Endothelial cell of umbilical vein (primary cell): Measurements from ENCODE around the gene ALKBH5. TPM values are rescaled to one million over a fixed set of nuclear protein-coding genes. Genes with fewer than 3 reads are reported as not detected.

ENCODE experiments used
- BruUV-seq: library from RNA; stranded (reverse); fragments of 400-500 nt; replicated peaks from 2 replicates; lab custom pipeline; 2021; lab: Mats Ljungman, UMichigan
- CTCF ChIA-PET: fragments of 300-600, 350-600 bp; sonication (Branson Sonifier 250); formaldehyde crosslinking; loops from one replicate; lab custom pipeline; 2021; ENCODE audit warnings: antibody characterized with exemption, inconsistent platforms; lab: Charles Lee
- POLR2A ChIA-PET: fragments of 300-600, 350-600 bp; sonication (Branson Sonifier 250); formaldehyde crosslinking; loops from one replicate; lab custom pipeline; 2021; ENCODE audit warnings: antibody characterized with exemption, inconsistent platforms; lab: Charles Lee
- DNase-seq: peaks from one replicate; pipeline ENCODE4 v3.0.0-alpha.2; 2011; ENCODE audit warnings: low read depth, low spot score
- FAIRE-seq: peaks from 2 replicates; lab custom pipeline; 2011; peaks lifted over from hg19 to GRCh38; lab: Jason Lieb, UNC
- H2AFZ ChIP-seq: 2 replicates; pipeline ENCODE4 v1.6.0; 2012; ENCODE audit warnings: low read depth, low read length, control low read depth, inconsistent platforms
- H3K27ac ChIP-seq: 2 replicates; pipeline ENCODE4 v1.5.1; 2011; ENCODE audit warnings: low read depth, mild to moderate bottlenecking, control low read depth, low read length, moderate library complexity; ENCODE audit not compliant: insufficient read depth
- H3K27me3 ChIP-seq, 2 experiments: 2 replicates each; pipeline versions ENCODE4 v1.6.0 to v1.6.1; 2011; ENCODE audit warnings: low read length in 2 of 2, mixed read lengths in 1 of 2; ENCODE audit not compliant: control insufficient read depth in 2 of 2, insufficient read depth in 2 of 2
- H3K36me3 ChIP-seq, 2 experiments: 2 replicates in 1 of 2; 3 replicates in 1 of 2; pipeline ENCODE4 v1.5.1; 2011; ENCODE audit warnings: low read length in 2 of 2, mild to moderate bottlenecking in 1 of 2, moderate library complexity in 1 of 2; ENCODE audit not compliant: control insufficient read depth in 2 of 2, insufficient read depth in 2 of 2; ENCODE audit errors: extremely low read depth in 1 of 2
- H3K4me1 ChIP-seq: 3 replicates; pipeline ENCODE4 v1.5.1; 2011; ENCODE audit warnings: mild to moderate bottlenecking, low read length; ENCODE audit not compliant: control insufficient read depth, insufficient read depth; ENCODE audit errors: extremely low read depth
- H3K4me2 ChIP-seq: 2 replicates; pipeline ENCODE4 v1.6.1; 2011; ENCODE audit warnings: low read length, control low read depth, mixed read lengths; ENCODE audit not compliant: insufficient read depth
- H3K4me3 ChIP-seq, 3 experiments: fragments of 200-600 bp in 1 of 3; sonication (generic), shearing (Covaris generic) in 1 of 3; replicated peaks in 1 of 3; 2 replicates each; pipeline ENCODE4 v1.5.1; 2011 to 2016; ENCODE audit warnings: control low read depth in 3 of 3, low read length in 3 of 3, mild to moderate bottlenecking in 2 of 3, inconsistent platforms in 1 of 3, low read depth in 1 of 3, moderate library complexity in 1 of 3; ENCODE audit not compliant: insufficient read depth in 1 of 3
- H3K79me2 ChIP-seq: 2 replicates; pipeline ENCODE4 v1.6.0; 2012; ENCODE audit warnings: low read length, inconsistent platforms; ENCODE audit not compliant: control insufficient read depth, insufficient read depth
- H3K9ac ChIP-seq: replicated peaks from 2 replicates; pipeline ENCODE3; 2011; ENCODE audit warnings: low read length, control low read depth; ENCODE audit not compliant: insufficient read depth; ENCODE audit errors: extremely low read depth
- H3K9me1 ChIP-seq: replicated peaks from 3 replicates; pipeline ENCODE4 v1.6.0; 2011; ENCODE audit warnings: mild to moderate bottlenecking, low read length; ENCODE audit not compliant: control insufficient read depth, insufficient read depth; ENCODE audit errors: extremely low read depth
- H3K9me3 ChIP-seq: replicated peaks from 2 replicates; pipeline ENCODE4 v1.5.1; 2012; ENCODE audit warnings: low read length, inconsistent platforms; ENCODE audit not compliant: control insufficient read depth, insufficient read depth
- H4K20me1 ChIP-seq: replicated peaks from 2 replicates; pipeline ENCODE3; 2011; ENCODE audit warnings: mild to moderate bottlenecking, low read length; ENCODE audit not compliant: control insufficient read depth, insufficient read depth; ENCODE audit errors: extremely low read depth
- FOS ChIP-seq: IDR thresholded peaks from 2 replicates; pipeline ENCODE4 v1.6.1; 2011; ENCODE audit warnings: mild to moderate bottlenecking, low read length, moderate library complexity, borderline replicate concordance; ENCODE audit not compliant: insufficient read depth
- GATA2 ChIP-seq: IDR thresholded peaks from 2 replicates; pipeline ENCODE4 v1.7.0; 2011; ENCODE audit warnings: low read depth, mild to moderate bottlenecking, moderate library complexity, mixed read lengths, low read length; ENCODE audit not compliant: insufficient read length, insufficient read depth
- MYC ChIP-seq: IDR thresholded peaks from one replicate; pipeline ENCODE4 v1.6.1; 2011; ENCODE audit warnings: mild to moderate bottlenecking, low read depth, low read length
- dilution Hi-C: fragments of 300-500 bp; cut with MboI; formaldehyde crosslinking; loops from one replicate; pipeline ENCODE4 v1.15.0; 2019; ENCODE audit warnings: low sequenced_read_pairs; ENCODE audit not compliant: extremely low pct_ligation_motif_present
- intact Hi-C: fragments of 100-400 bp; cut with micrococcal nuclease; formaldehyde crosslinking; loops from one replicate; pipeline ENCODE4 v1.10.0; 2022
- polyA plus RNA-seq, 4 experiments: library from polyadenylated mRNA; depleted of rRNA in 3 of 4; stranded (reverse) in 3 of 4; unstranded in 1 of 4; fragments of >200 nt; gene quantifications; 2 replicates each; pipeline versions ENCODE4 v1.2.1 to v1.2.3, GENCODE V29; 2011 to 2012; ENCODE audit warnings: missing spikeins in 1 of 4
- total RNA-seq: library from RNA; stranded (reverse); gene quantifications from 2 replicates; pipeline ENCODE4 v1.2.3, GENCODE V29; 2021
- TF ChIP-seq, protein P1 (sequence below), 2 donors: IDR thresholded peaks; 1 replicate in 1 of 2; 2 replicates in 1 of 2; pipeline ENCODE4 v1.5.1; 2011; ENCODE audit warnings: low read length in 2 of 2, mild to moderate bottlenecking in 2 of 2, moderate library complexity in 2 of 2, control low read depth in 1 of 2, inconsistent platforms in 1 of 2, low read depth in 1 of 2; ENCODE audit not compliant: insufficient read depth in 1 of 2; ENCODE audit errors: extremely low read depth in 1 of 2

ALKBH5 gene
- total and polyA plus RNA-seq, 2 donors (not counting 3 experiments of a cell fraction or from before 2014, with no cell fraction given) = 55.3 to 71.0 TPM

DNA sequence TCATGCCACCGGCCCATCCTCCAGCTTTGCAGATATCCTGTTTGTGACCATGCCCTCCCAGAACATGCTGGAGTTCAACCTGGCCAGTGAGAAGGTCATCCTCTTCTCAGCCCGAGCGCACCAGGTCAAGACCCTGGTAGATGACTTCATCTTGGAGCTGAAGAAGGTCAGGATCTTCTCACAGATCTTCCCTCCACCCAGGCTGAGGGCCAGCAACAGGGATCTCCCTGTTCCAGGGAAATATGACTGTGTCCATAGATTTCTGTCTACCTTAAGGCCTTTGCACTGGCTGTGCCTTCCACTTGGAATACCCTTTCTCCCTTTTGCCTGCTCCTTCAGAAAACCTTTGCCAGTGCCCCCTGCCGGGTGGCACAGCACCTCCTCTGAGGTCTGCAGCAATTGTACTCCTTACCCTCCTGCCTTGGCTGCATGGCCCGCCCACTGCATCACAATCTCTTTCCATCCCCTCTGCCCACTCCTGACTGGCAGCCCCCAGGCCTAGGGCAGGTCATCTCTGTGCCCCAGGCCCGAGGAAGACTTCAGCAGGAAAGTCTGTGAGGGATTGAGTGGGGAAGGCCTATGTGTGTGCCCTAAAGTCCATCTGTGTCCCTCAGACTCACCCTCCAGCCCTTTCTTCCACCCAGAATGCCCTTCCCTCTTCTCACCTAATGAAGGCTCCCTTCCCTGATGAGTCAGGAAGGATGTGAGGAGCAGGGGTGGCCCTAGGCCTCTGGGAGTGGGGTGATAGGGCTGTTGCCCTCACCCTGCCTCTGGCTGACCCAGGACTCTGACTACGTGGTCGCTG, 27.3 kb upstream of the ALKBH5 start:
- TF ChIP-seq FOS = no peak
- TF ChIP-seq, protein P1, sequence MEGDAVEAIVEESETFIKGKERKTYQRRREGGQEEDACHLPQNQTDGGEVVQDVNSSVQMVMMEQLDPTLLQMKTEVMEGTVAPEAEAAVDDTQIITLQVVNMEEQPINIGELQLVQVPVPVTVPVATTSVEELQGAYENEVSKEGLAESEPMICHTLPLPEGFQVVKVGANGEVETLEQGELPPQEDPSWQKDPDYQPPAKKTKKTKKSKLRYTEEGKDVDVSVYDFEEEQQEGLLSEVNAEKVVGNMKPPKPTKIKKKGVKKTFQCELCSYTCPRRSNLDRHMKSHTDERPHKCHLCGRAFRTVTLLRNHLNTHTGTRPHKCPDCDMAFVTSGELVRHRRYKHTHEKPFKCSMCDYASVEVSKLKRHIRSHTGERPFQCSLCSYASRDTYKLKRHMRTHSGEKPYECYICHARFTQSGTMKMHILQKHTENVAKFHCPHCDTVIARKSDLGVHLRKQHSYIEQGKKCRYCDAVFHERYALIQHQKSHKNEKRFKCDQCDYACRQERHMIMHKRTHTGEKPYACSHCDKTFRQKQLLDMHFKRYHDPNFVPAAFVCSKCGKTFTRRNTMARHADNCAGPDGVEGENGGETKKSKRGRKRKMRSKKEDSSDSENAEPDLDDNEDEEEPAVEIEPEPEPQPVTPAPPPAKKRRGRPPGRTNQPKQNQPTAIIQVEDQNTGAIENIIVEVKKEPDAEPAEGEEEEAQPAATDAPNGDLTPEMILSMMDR (IDR thresholded peaks at IDR 0.05; ENCODE audit: extremely low read depth in 1 of 2, insufficient read depth in 1 of 2, low read depth in 1 of 2, low read length in 2 of 2) = peak; percentile 5 to 10
- Histone ChIP-seq H3K4me3 (no peak overlapping the region), H3K27me3 (no peaks in the 10 kb centered on the region), H3K4me2 (no peak overlapping the region), H3K79me2 (no peaks in the 10 kb centered on the region), H4K20me1 (no peaks in the 10 kb centered on the region), H3K9me3 (no peaks in the 10 kb centered on the region), H2AFZ (no peak overlapping the region), H3K27ac (no peak overlapping the region), H3K36me3 (no peaks in the 10 kb centered on the region), H3K4me1 (peaks cover 9% of the 10 kb centered on the region), H3K9me1 (no peaks in the 10 kb centered on the region), H3K9ac (no peak overlapping the region)
- POLR2A ChIA-PET = interaction anchor here (1.1 kb wide), 1 partner anchor 27 kb away, joined by 4 read pairs; the partner anchor contains the start of gene ALKBH5
- intact Hi-C loops = no loop called here
- FAIRE-seq (no peak), DNase-seq (no peak)
- dilution Hi-C loops = no loop called here
- CTCF ChIA-PET = interaction anchor here (1.1 to 1.4 kb wide), 2 partner anchors 15 to 28 kb away, joined by 3 to 4 read pairs; partner anchors contain the start of gene ALKBH5
- BruUV-seq = no TSS peak

DNA sequence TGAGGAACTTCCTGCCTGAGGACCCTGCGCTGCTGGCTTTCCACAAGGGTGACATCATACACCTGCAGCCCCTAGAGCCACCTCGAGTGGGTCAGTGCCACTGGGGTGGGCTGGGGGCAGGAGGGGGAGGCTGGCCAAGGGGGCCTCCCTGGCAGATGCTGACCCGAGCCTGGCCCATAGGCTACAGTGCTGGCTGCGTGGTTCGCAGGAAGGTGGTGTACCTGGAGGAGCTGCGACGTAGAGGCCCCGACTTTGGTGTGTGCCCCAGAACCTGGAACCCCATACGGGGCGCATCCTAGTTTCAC, 26.7 kb upstream of the ALKBH5 start:
- intact Hi-C loops (no loop called here), dilution Hi-C loops (no loop called here)
- Histone ChIP-seq H3K9me1 (no peaks in the 10 kb centered on the region), H3K27ac (no peak overlapping the region), H3K9me3 (no peaks in the 10 kb centered on the region), H3K4me2 (no peak overlapping the region), H3K79me2 (no peaks in the 10 kb centered on the region), H3K4me1 (peaks cover 9% of the 10 kb centered on the region), H3K27me3 (no peaks in the 10 kb centered on the region), H3K4me3 (no peak overlapping the region), H3K9ac (no peak overlapping the region), H2AFZ (no peak overlapping the region), H4K20me1 (no peaks in the 10 kb centered on the region), H3K36me3 (no peaks in the 10 kb centered on the region)
- TF ChIP-seq GATA2 (no peak), MYC (no peak)
- CTCF ChIA-PET = no interaction called here
- DNase-seq (no peak), FAIRE-seq (no peak)
- POLR2A ChIA-PET = no interaction called here
- BruUV-seq = no TSS peak
